SK-N-SH (cell line): ENCODE data around the gene MXI1.
A peak's percentile ranks its signal among the peaks of the same experiment; 100 is the strongest.

Source experiments
- CHD2 ChIP-seq: fragments of 150-350 bp; IDR thresholded peaks from 2 replicates; pipeline ENCODE4 v1.6.1; 2018; ENCODE audit warnings: low read length; ENCODE audit not compliant: partially characterized antibody
- ELF1 ChIP-seq: IDR thresholded peaks from 2 replicates; pipeline ENCODE4 v1.4.0; 2012
- EP300 ChIP-seq, 2 experiments: IDR thresholded peaks; 2 replicates each; pipeline versions ENCODE4 v1.4.0 to v1.6.1; 2012; ENCODE audit warnings: borderline replicate concordance in 1 of 2, low read depth in 1 of 2, low read length in 1 of 2
- EZH2phosphoT487 ChIP-seq: fragments of 200-600 bp; sonication (generic); IDR thresholded peaks from 2 replicates; pipeline ENCODE4 v1.6.1; 2017; ENCODE audit warnings: low read depth, mixed run types, mild to moderate bottlenecking, antibody characterized with exemption, moderate library complexity, borderline replicate concordance
- FOXJ3 ChIP-seq: sonication (generic); formaldehyde crosslinking; IDR thresholded peaks from 2 replicates; pipeline ENCODE4 v1.5.1; 2020; ENCODE audit warnings: mild to moderate bottlenecking, missing genetic modification reagents
- FOXM1 ChIP-seq: IDR thresholded peaks from 2 replicates; pipeline ENCODE4 v1.4.0; 2012; ENCODE audit warnings: low read depth, mild to moderate bottlenecking
- MEF2A ChIP-seq: IDR thresholded peaks from 2 replicates; pipeline ENCODE4 v1.4.0; 2012; ENCODE audit warnings: low read depth, borderline replicate concordance
- POLR2AphosphoS5 ChIP-seq: IDR thresholded peaks from 2 replicates; pipeline ENCODE4 v1.6.1; 2012; ENCODE audit warnings: low read depth, low read length
- RAD21 ChIP-seq: IDR thresholded peaks from 2 replicates; pipeline ENCODE4 v1.6.1; 2012; ENCODE audit warnings: mild to moderate bottlenecking, low read length
- SIN3A ChIP-seq: IDR thresholded peaks from 2 replicates; pipeline ENCODE4 v1.6.1; 2012; ENCODE audit warnings: low read depth, mild to moderate bottlenecking, low read length, moderate library complexity, borderline replicate concordance
- YY1 ChIP-seq: IDR thresholded peaks from 2 replicates; pipeline ENCODE4 v1.4.0; 2012; ENCODE audit warnings: low read depth, mild to moderate bottlenecking
- TF ChIP-seq, protein P1 (sequence below): fragments of 200-600 bp; sonication (generic); IDR thresholded peaks from 2 replicates; pipeline ENCODE4 v1.6.1; 2017; ENCODE audit warnings: antibody characterized with exemption, mild to moderate bottlenecking, moderate library complexity
- TF ChIP-seq, protein P2 (sequence below): IDR thresholded peaks from 2 replicates; pipeline ENCODE4 v1.4.0; 2012; ENCODE audit warnings: low read depth

DNA sequence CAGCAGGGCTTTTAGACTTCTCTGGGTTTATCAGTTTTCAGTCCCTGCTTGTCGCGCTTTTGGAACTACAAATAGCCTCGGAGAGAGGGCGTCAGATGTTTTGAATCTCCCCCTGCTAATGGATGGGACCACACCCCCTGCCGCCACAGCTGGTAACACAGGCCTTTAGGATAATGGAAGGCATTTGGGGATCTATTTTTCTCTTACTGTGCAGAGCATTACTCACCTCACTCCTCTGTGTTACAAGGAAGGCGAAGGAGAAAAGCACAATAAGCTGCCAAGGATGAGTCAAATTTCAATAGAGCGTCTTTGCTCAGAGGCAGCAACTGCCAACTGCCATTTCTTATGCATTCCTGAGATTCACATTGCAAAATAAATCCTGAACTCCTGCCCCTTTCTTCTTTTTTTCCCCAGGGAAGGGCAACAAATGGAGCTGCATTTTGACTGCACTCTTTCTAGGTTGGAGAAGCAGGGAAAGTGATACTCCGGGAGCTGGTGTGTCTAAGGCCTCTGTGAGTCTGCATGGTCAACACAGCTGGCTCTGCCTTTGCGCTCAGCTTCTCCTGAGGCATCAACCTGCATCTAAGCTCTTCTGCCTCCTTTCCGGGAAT lies 128.8 kb downstream of the MXI1 start:
- TF ChIP-seq, protein P1, sequence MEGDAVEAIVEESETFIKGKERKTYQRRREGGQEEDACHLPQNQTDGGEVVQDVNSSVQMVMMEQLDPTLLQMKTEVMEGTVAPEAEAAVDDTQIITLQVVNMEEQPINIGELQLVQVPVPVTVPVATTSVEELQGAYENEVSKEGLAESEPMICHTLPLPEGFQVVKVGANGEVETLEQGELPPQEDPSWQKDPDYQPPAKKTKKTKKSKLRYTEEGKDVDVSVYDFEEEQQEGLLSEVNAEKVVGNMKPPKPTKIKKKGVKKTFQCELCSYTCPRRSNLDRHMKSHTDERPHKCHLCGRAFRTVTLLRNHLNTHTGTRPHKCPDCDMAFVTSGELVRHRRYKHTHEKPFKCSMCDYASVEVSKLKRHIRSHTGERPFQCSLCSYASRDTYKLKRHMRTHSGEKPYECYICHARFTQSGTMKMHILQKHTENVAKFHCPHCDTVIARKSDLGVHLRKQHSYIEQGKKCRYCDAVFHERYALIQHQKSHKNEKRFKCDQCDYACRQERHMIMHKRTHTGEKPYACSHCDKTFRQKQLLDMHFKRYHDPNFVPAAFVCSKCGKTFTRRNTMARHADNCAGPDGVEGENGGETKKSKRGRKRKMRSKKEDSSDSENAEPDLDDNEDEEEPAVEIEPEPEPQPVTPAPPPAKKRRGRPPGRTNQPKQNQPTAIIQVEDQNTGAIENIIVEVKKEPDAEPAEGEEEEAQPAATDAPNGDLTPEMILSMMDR, result peak; percentile 40
- TF ChIP-seq EP300 (IDR thresholded peaks at IDR 0.05; ENCODE audit: borderline replicate concordance in 1 of 2, low read depth in 1 of 2, low read length in 1 of 2) (peak in 1 of 2 experiments; percentile 82; a peak in 1 of 4 replicates), POLR2AphosphoS5 (peak; percentile 57), RAD21 (no peak), SIN3A (no peak), ELF1 (0 out of 2 replicates have a peak, but pooled peaks have one; percentile 17), YY1 (peak; percentile 61; the same call in 1 of the 2 replicates), MEF2A (peak; percentile 45; the same call in 1 of the 2 replicates), CHD2 (no peak), FOXJ3 (no peak), EZH2phosphoT487 (no peak), FOXM1 (peak; percentile 64; the same call in 1 of the 2 replicates)
- TF ChIP-seq, protein P2, sequence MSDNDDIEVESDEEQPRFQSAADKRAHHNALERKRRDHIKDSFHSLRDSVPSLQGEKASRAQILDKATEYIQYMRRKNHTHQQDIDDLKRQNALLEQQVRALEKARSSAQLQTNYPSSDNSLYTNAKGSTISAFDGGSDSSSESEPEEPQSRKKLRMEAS, result peak; percentile 77
